HepG2 (cell line): ENCODE data around the gene MARCHF2. TPM values are rescaled to one million over a fixed set of nuclear protein-coding genes. Genes with fewer than 3 reads are reported as not detected.

ENCODE experiments used
- ATAC-seq: fragments of 200-7000 bp; cut with Tn5 transposase; 3 replicates; pipeline ENCODE4 v1.9.1; 2020; ENCODE audit warnings: mild to moderate bottlenecking, moderate library complexity
- BruUV-seq: library from RNA; stranded (reverse); fragments of 400-500 nt; replicated peaks from 2 replicates; lab custom pipeline; 2021; lab: Mats Ljungman, UMichigan
- CTCF ChIA-PET: fragments of 300-600 bp; formaldehyde crosslinking; extraction: SDS; loops from one replicate; lab custom pipeline; 2021; ENCODE audit warnings: low total read pairs, inconsistent platforms, low intra/inter-chr PET ratio; lab: Yijun Ruan, JAX
- POLR2A ChIA-PET: fragments of 350-600 bp; sonication (Branson Sonifier 250); formaldehyde crosslinking; loops from one replicate; lab custom pipeline; 2020; ENCODE audit warnings: antibody characterized with exemption, inconsistent platforms; lab: Yijun Ruan, JAX
- DNase-seq: peaks from one replicate; pipeline ENCODE4 v3.0.0-alpha.2; 2015; ENCODE audit warnings: low spot score
- FAIRE-seq: peaks from 3 replicates; lab custom pipeline; 2011; peaks lifted over from hg19 to GRCh38; lab: Jason Lieb, UNC
- H2AFZ ChIP-seq: one replicate; pipeline ENCODE4 v1.6.1; 2011; ENCODE audit warnings: low read length, inconsistent platforms
- H3K27ac ChIP-seq: fragments of 300-600 bp; 3 replicates; pipeline ENCODE4 v1.8.0; 2011; ENCODE audit warnings: mixed run types, mild to moderate bottlenecking, mixed read lengths, low read length, inconsistent platforms; ENCODE audit not compliant: insufficient read depth; ENCODE audit errors: extremely low read length
- H3K27me3 ChIP-seq, 2 experiments: fragments of 200-600 bp in 1 of 2; 2 replicates in 1 of 2; 3 replicates in 1 of 2; pipeline versions ENCODE4 v1.6.0 to v1.8.0; 2011; ENCODE audit warnings: low read length in 2 of 2, mild to moderate bottlenecking in 2 of 2, moderate library complexity in 2 of 2, inconsistent platforms in 1 of 2; ENCODE audit not compliant: insufficient read depth in 2 of 2, control insufficient read depth in 1 of 2
- H3K36me3 ChIP-seq, 2 experiments: fragments of 200-600 bp in 1 of 2; replicated peaks in 1 of 2; 2 replicates in 1 of 2; 3 replicates in 1 of 2; pipeline versions ENCODE4 v1.5.1 to v1.8.0; 2011; ENCODE audit warnings: low read length in 2 of 2, inconsistent platforms in 1 of 2; ENCODE audit not compliant: insufficient read depth in 2 of 2, control insufficient read depth in 1 of 2
- H3K4me1 ChIP-seq: 2 replicates; pipeline ENCODE4 v1.5.1; 2012; ENCODE audit warnings: low read length, inconsistent platforms; ENCODE audit not compliant: insufficient read depth
- H3K4me2 ChIP-seq: 2 replicates; pipeline ENCODE4 v1.6.0; 2011; ENCODE audit warnings: low read depth, low read length, inconsistent platforms
- H3K4me3 ChIP-seq, 3 experiments: fragments of 200-600 bp in 1 of 3; sonication (generic), shearing (Covaris generic) in 1 of 3; replicated peaks in 1 of 3; 2 replicates each; pipeline ENCODE4 v1.5.1; 2011 to 2016; ENCODE audit warnings: low read length in 3 of 3, inconsistent platforms in 2 of 3, low read depth in 2 of 3, mild to moderate bottlenecking in 2 of 3, control low read depth in 1 of 3, mixed read lengths in 1 of 3; ENCODE audit not compliant: insufficient read depth in 1 of 3
- H3K79me2 ChIP-seq: one replicate; pipeline ENCODE4 v1.6.1; 2011; ENCODE audit warnings: low read length, inconsistent platforms; ENCODE audit not compliant: insufficient read depth
- H3K9ac ChIP-seq: 2 replicates; pipeline ENCODE4 v1.6.0; 2011; ENCODE audit warnings: mild to moderate bottlenecking, low read depth, low read length, inconsistent platforms; ENCODE audit not compliant: insufficient read depth
- H3K9me3 ChIP-seq: 2 replicates; pipeline ENCODE4 v1.5.1; 2012; ENCODE audit warnings: mild to moderate bottlenecking, low read length
- H4K20me1 ChIP-seq: 2 replicates; pipeline ENCODE4 v1.6.0; 2011; ENCODE audit warnings: inconsistent platforms, mild to moderate bottlenecking, low read length, moderate library complexity; ENCODE audit not compliant: insufficient read depth
- ESRRA ChIP-seq: sonication (generic); formaldehyde crosslinking; IDR thresholded peaks from 2 replicates; pipeline ENCODE4 v1.5.1; 2020; ENCODE audit warnings: mild to moderate bottlenecking, low read depth, missing genetic modification reagents
- FOXK1 ChIP-seq: sonication (generic); formaldehyde crosslinking; IDR thresholded peaks from 2 replicates; pipeline ENCODE4 v1.4.0; 2020; ENCODE audit warnings: low read depth, missing genetic modification reagents, borderline replicate concordance
- HIVEP1 ChIP-seq: sonication (generic); formaldehyde crosslinking; IDR thresholded peaks from 2 replicates; pipeline ENCODE4 v1.4.0; 2020; ENCODE audit warnings: mild to moderate bottlenecking, missing genetic modification reagents
- HNRNPK ChIP-seq: fragments of 200-400 bp; formaldehyde crosslinking; IDR thresholded peaks from 2 replicates; pipeline ENCODE4 v1.6.1; 2018; ENCODE audit warnings: low read length, low read depth, moderate library complexity, mild to moderate bottlenecking; ENCODE audit not compliant: poor library complexity, severe bottlenecking
- NFKB2 ChIP-seq: sonication (generic); formaldehyde crosslinking; IDR thresholded peaks from 2 replicates; pipeline ENCODE4 v1.4.0; 2020; ENCODE audit warnings: missing genetic modification reagents, borderline replicate concordance
- PLSCR1 ChIP-seq: sonication (generic); formaldehyde crosslinking; IDR thresholded peaks from 2 replicates; pipeline ENCODE4 v1.5.0; 2020; ENCODE audit warnings: missing genetic modification reagents, mild to moderate bottlenecking, borderline replicate concordance
- REL ChIP-seq: sonication (generic); formaldehyde crosslinking; conservative IDR thresholded peaks from 2 replicates; pipeline ENCODE4 v1.8.0; 2022; ENCODE audit warnings: mild to moderate bottlenecking, missing genetic modification reagents, moderate library complexity
- STAT5B ChIP-seq: sonication (generic); formaldehyde crosslinking; IDR thresholded peaks from 2 replicates; pipeline ENCODE4 v1.4.0; 2020; ENCODE audit warnings: missing genetic modification reagents
- ZFP36L1 ChIP-seq: sonication (generic); formaldehyde crosslinking; IDR thresholded peaks from 2 replicates; pipeline ENCODE4 v1.8.0; 2022; ENCODE audit warnings: mild to moderate bottlenecking, missing genetic modification reagents, moderate library complexity
- ZNF143 ChIP-seq: sonication (generic); formaldehyde crosslinking; IDR thresholded peaks from 2 replicates; pipeline ENCODE4 v1.4.0; 2020; ENCODE audit warnings: missing genetic modification reagents
- ZNF614 ChIP-seq: IDR thresholded peaks from 2 replicates; pipeline ENCODE4 v1.6.1; 2018; ENCODE audit warnings: missing biosample characterization, missing genetic modification reagents, inconsistent platforms, borderline replicate concordance
- ZNF629 ChIP-seq: sonication (generic); formaldehyde crosslinking; conservative IDR thresholded peaks from 2 replicates; pipeline ENCODE4 v1.5.0; 2020; ENCODE audit warnings: missing genetic modification reagents
- ZNF83 ChIP-seq: sonication (generic); formaldehyde crosslinking; IDR thresholded peaks from 2 replicates; pipeline ENCODE4 v1.4.0; 2020; ENCODE audit warnings: missing genetic modification reagents, mild to moderate bottlenecking, borderline replicate concordance
- WGBS: methylation state at CpG from one replicate; pipeline ENCODE4 v1.1.6; 2017; ENCODE audit warnings: low lambda C conversion rate; 5-methylcytosine and 5-hydroxymethylcytosine counted together
- in situ Hi-C: cut with HindIII; loops from 2 replicates; pipeline ENCODE4 v1.10.0; 2017; ENCODE audit warnings: low pct_unique_long_range_greater_than_20kb; ENCODE audit not compliant: extremely low pct_ligation_motif_present
- intact Hi-C: fragments of 100-400 bp; cut with micrococcal nuclease; formaldehyde crosslinking; loops from one replicate; pipeline ENCODE4 v1.10.0; 2022; ENCODE audit not compliant: unreplicated experiment
- polyA plus RNA-seq, 8 experiments: library from polyadenylated mRNA; depleted of rRNA in 3 of 8; stranded (reverse) in 7 of 8; unstranded in 1 of 8; fragments of >200 nt; fragmentation: Illumina TruSeq in 4 of 8; extraction: Trizol in 4 of 8; gene quantifications; 2 replicates each; pipeline versions ENCODE4 v1.2.1 to v1.2.3, GENCODE V29; 2011 to 2016; ENCODE audit warnings: low read depth in 4 of 8, missing spikeins in 1 of 8, mixed read lengths in 1 of 8; ENCODE audit not compliant: insufficient read depth in 1 of 8
- total RNA-seq, 5 experiments: library from RNA; depleted of rRNA; stranded (reverse); fragments of >200 nt; fragmentation: Illumina TruSeq; extraction: Trizol; gene quantifications; 2 replicates each; pipeline ENCODE4 v1.2.3, GENCODE V29; 2016; ENCODE audit warnings: low read depth in 1 of 5

MARCHF2 gene
- total and polyA plus RNA-seq, 2 of the 13 experiments (the other 11 are each of a cell fraction or from before 2014, with no cell fraction given): 12.7 to 13.0 TPM

GRCh38 chr19:8395621-8396082 is 17.5 kb upstream of the MARCHF2 start:
- H3K4me3 ChIP-seq: no peak overlapping the region
- ChIA-PET POLR2A (interaction anchor here (0.6 to 1.2 kb wide), 2 partner anchors 9 to 171 kb away, joined by 3 read pairs; no protein-coding TSS in a partner anchor), CTCF (interaction anchor here (1.5 to 2.7 kb wide), 3 partner anchors 41 to 48 kb away, joined by 5 to 35 read pairs (median 5); no protein-coding TSS in a partner anchor)
- no peak overlapping the region for H3K27ac ChIP-seq
- no peak overlapping the region for H3K9ac ChIP-seq
- BruUV-seq: no TSS peak
- intact Hi-C loops: loop anchor here (1.0 kb wide), 1 partner anchor 41 kb away; no protein-coding TSS in a partner anchor
- peaks cover 9% of the 10 kb centered on the region for H4K20me1 ChIP-seq
- DNase-seq (no peak), ATAC-seq (no peak)
- peaks cover 0 to 7% of the 10 kb centered on the region in 2 experiments; a peak in 1 of 5 replicates for H3K36me3 ChIP-seq
- no peaks in the 10 kb centered on the region for H3K27me3 ChIP-seq
- in situ Hi-C loops: loop anchor here (5.0 kb wide), 1 partner anchor 43 kb away; no protein-coding TSS in a partner anchor
- H3K9me3 ChIP-seq: no peaks in the 10 kb centered on the region
- H3K79me2 ChIP-seq: peaks cover 55% of the 10 kb centered on the region
- H3K4me1 ChIP-seq: peaks cover 65% of the 10 kb centered on the region
- H2AFZ ChIP-seq: no peak overlapping the region
- TF ChIP-seq ESRRA (CRISPR knock-in tag): no peak
- TF ChIP-seq ZFP36L1 (CRISPR knock-in tag): no peak
- no peak for TF ChIP-seq STAT5B (CRISPR knock-in tag)
- TF ChIP-seq ZNF629 (CRISPR knock-in tag): peak; percentile 72; the same call in 1 of the 2 replicates
- no peak for TF ChIP-seq FOXK1
- TF ChIP-seq HIVEP1 (CRISPR knock-in tag): peak; percentile 24; the same call in 1 of the 2 replicates
- no peak for TF ChIP-seq ZNF143 (CRISPR knock-in tag)
- TF ChIP-seq ZNF614 (CRISPR knock-in tag): no peak
- TF ChIP-seq NFKB2 (CRISPR knock-in tag): no peak
- no peak for TF ChIP-seq PLSCR1
- TF ChIP-seq ZNF83 (CRISPR knock-in tag): no peak
- TF ChIP-seq REL (CRISPR knock-in tag): no peak
- TF ChIP-seq HNRNPK: no peak
- TF ChIP-seq, all 625 proteins: peak for 2
- FAIRE-seq: no peak
- 92% methylated on average over 14 of the region's 14 CpGs for WGBS
- no peak overlapping the region for H3K4me2 ChIP-seq
